HUES64 (cell line): ENCODE measurements around the gene SPACA7.

Experiments
- H3K27ac ChIP-seq: 2 replicates; pipeline ENCODE4 v1.7.0; 2013; ENCODE audit warnings: low read depth, low read length, inconsistent platforms
- H3K27me3 ChIP-seq: 2 replicates; pipeline ENCODE4 v1.6.1; 2013; ENCODE audit warnings: mild to moderate bottlenecking, low read length; ENCODE audit not compliant: insufficient read depth
- H3K36me3 ChIP-seq: 2 replicates; pipeline ENCODE4 v1.6.1; 2013; ENCODE audit warnings: mild to moderate bottlenecking, low read length; ENCODE audit not compliant: insufficient read depth
- H3K4me1 ChIP-seq: 2 replicates; pipeline ENCODE4 v1.6.1; 2013; ENCODE audit warnings: mild to moderate bottlenecking, low read length, moderate library complexity; ENCODE audit not compliant: insufficient read depth
- H3K4me3 ChIP-seq: 2 replicates; pipeline ENCODE4 v1.5.1; 2013; ENCODE audit warnings: mild to moderate bottlenecking, low read length, moderate library complexity
- H3K9ac ChIP-seq: 2 replicates; pipeline ENCODE4 v1.6.1; 2013; ENCODE audit warnings: mild to moderate bottlenecking, low read depth, low read length
- H3K9me3 ChIP-seq: 2 replicates; pipeline ENCODE4 v1.6.1; 2013; ENCODE audit warnings: low read depth, low read length; ENCODE audit not compliant: insufficient read depth
- WGBS: fragments of 150-250, 120-280 bp; methylation state at CpG from one replicate; pipeline ENCODE4 v1.1.7; 2013; ENCODE audit warnings: missing lambda C conversion rate; 5-methylcytosine and 5-hydroxymethylcytosine counted together

The SPACA7 gene

DNA sequence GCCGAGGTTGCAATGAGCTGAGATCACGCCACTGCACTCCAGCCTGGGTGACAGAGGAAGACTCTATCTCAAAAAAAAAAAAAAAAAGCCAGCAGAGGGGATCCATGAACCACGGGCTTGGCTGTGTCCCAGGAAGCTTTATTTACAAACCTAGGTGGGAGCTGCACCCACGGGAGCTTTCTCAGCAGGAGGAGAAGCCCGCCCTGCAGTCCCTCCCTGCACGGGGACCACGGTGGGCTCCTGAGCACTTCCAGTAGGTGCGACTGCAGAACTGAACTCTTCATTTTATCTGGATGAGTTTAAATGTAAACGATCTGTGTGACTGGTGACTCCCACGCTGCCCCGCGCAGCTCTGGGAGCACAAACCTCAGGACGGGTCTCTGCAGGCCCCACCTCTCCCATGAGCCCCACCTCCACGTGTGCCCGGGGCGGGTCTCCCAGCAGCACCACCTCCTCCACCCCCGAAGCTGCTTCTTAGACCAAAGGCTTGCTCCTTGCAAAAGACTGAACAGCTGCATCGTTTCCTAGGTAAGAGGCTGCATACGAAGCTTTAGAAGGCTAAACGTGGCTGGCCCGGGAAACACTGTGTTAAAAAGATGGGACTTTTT lies 66.4 kb downstream of the SPACA7 start:
- 73% methylated on average over 21 of the region's 21 CpGs for whole genome bisulfite sequencing
- peaks cover 20% of the 10 kb centered on the region for H3K27me3 ChIP-seq
- H3K36me3 ChIP-seq: no peaks in the 10 kb centered on the region
- H3K4me1 ChIP-seq: peaks cover 3% of the 10 kb centered on the region; the same call in 1 of the 2 replicates
- no peak overlapping the region for H3K9ac ChIP-seq
- no peak overlapping the region for H3K27ac ChIP-seq
- H3K9me3 ChIP-seq: peaks cover 13% of the 10 kb centered on the region
- no peak overlapping the region for H3K4me3 ChIP-seq

DNA sequence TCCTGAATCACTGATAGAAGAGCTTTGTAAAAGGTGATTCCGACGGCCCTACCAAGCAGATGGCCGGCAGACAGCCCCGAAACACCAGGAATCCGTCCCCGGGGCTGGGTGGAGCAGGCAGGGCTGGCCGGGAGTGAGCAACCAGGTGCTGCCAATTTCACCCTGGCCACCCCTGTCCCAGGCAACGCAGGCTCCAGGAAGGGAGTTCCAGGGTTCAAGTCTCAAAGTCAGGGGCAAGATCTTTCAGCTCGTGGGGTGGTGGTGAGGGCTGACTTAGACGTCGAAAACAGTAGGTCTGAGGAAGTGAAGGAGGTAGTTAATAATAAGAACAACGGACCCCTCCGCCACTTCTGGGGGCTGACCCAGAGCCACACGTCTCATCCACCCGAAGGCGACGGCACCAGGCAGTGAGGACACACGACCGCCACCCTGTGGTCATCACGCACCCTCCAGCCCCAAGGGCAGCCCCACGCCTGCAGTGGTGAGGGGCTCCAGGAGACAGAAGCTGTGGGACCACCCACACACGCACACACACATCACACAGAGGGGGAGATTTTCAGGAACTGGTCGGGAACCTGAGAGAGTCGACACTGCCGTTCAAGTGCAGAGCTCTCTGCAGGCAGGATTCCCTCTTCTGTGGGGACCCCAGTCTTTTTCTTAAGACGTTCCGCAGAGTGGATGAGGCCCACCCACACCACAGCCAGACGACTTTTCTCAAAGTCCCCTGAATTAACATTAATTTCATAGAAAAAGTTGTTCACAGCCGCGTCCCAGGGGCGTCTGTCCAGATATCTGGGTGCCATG lies 67.2 kb downstream of the SPACA7 start:
- Histone ChIP-seq H3K9me3 (peaks cover 6% of the 10 kb centered on the region), H3K9ac (no peak overlapping the region), H3K4me1 (peaks cover 3% of the 10 kb centered on the region; the same call in 1 of the 2 replicates), H3K4me3 (no peak overlapping the region), H3K27me3 (peaks cover 20% of the 10 kb centered on the region), H3K36me3 (no peaks in the 10 kb centered on the region), H3K27ac (no peak overlapping the region)
- WGBS: 46% methylated on average over 31 of the region's 31 CpGs

DNA sequence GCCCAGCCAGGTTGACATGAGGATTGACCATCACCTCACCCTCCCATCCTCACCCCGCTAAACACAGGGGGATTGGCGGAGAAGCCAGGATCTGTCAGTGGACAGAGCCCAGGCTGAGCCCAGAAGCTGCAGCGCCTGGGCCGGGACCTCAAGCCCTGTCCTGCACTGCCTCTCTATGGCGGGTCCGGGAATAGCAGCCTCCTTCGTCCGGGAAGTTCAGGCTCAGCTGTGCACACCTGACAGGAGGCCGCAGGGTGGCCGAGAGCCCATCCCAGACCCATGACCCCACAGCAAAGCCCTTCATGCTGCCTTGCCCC lies 67.8 kb downstream of the SPACA7 start:
- no peak overlapping the region for H3K4me3 ChIP-seq
- peaks cover under 1% of the 10 kb centered on the region; the same call in 1 of the 2 replicates for H3K9me3 ChIP-seq
- peaks cover 20% of the 10 kb centered on the region for H3K27me3 ChIP-seq

DNA sequence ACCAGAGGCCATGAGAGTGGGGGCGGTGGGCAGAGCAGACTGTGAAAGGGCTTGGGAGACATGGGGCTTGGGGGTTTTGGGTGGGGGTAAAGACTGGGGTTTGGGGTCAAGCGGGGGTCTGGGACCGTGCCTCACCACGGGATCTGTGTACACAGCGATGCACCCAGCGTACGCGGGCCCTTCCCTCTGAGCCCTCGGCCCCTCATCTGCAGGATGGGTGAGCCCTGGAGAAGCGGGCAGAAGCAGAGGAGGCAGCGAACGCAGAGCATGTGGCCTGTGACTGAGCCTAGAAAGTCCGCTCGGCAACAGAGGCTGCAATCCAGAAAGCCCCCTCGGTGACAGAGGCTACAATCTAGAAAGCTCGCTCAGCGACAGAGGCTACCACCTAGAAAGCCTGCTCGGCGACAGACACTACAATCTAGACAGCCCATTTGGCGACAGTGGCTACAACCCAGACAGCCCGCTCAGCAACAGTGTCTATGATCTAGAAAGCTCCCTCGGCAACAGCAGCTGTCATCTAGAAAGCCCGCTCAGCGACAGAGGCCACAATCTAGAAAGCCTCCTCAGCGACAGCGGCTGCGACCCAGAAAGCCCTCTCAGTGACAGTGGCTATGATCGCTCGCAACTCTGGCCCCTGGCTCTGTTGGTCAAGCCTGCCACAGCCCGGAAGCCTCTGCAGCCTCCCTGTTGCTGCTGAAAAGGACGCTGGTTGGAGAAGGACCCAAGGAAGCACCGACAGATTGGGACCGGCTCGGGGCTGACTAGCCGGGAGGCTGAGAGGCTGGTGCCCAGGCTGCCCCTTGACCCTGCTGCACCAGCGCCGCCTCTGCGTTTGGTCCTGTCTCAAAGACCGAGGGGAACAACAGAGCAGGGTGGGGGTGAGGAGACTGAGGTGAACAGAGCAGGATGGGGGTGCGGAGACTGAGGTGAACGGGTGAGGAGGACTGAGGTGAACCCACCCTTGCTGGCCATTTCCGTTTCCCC lies 68.6 kb downstream of the SPACA7 start:
- H3K4me1 ChIP-seq: peaks cover 3% of the 10 kb centered on the region; the same call in 1 of the 2 replicates
- 93% methylated on average over 42 of the region's 42 CpGs for WGBS
- H3K36me3 ChIP-seq: no peaks in the 10 kb centered on the region
- H3K27ac ChIP-seq: no peak overlapping the region
- no peaks in the 10 kb centered on the region for H3K9me3 ChIP-seq
- peaks cover 20% of the 10 kb centered on the region for H3K27me3 ChIP-seq
- H3K9ac ChIP-seq: no peak overlapping the region
- no peak overlapping the region for H3K4me3 ChIP-seq

More for the DNA sequence above, 67.8 kb downstream of the SPACA7 start:
- Histone ChIP-seq H3K4me1 (peaks cover 3% of the 10 kb centered on the region; the same call in 1 of the 2 replicates), H3K27ac (no peak overlapping the region), H3K36me3 (no peaks in the 10 kb centered on the region), H3K9ac (no peak overlapping the region)
- 10% methylated on average over 10 of the region's 10 CpGs for WGBS

DNA sequence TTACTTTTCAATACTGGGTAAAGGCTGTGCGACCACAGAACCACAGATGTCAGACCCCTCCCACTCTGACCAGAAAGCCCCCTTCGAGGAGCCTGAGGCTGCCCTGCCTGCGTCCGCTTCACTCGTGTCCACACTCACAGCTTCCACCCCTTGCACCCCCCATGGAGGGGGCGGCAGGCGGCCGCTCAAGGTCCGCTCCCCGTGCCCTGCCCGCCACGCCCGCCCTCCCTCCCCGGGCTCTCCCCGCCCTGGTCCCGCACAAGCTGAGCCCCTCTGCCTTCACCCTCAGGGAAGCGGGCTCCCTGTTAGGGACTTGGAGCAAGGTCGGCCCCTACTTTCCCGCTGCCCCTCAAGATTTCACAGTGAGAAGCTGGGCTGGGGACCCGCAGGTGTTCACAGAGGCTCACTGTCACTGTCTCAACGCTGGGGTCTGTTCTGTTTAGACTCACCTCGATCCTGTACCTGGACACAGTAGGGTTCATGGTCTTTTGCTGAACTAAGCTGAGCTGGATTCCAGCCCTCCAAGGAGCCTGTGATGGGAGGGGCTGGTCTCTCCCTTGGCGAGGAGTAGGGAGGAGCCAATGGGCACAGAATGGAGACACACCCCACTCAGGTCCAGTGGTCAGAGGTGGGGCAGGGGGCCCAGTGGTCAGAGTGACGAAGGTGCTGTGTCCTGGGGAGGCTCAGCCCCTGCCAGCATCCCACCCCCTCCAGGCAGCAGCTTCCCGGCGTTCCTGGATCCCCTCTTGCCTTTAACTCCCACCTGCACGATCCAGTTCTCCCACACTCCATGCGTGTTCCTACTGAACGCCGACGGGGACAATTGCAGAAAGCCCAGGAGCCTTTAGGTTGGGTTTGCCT lies 69.5 kb downstream of the SPACA7 start:
- Histone ChIP-seq H3K27me3 (peaks cover 20% of the 10 kb centered on the region), H3K9me3 (no peaks in the 10 kb centered on the region), H3K9ac (no peak overlapping the region), H3K4me3 (no peak overlapping the region), H3K36me3 (no peaks in the 10 kb centered on the region), H3K27ac (no peak overlapping the region), H3K4me1 (peaks cover 3% of the 10 kb centered on the region; the same call in 1 of the 2 replicates)
- 88% methylated on average over 31 of the region's 31 CpGs for WGBS

DNA sequence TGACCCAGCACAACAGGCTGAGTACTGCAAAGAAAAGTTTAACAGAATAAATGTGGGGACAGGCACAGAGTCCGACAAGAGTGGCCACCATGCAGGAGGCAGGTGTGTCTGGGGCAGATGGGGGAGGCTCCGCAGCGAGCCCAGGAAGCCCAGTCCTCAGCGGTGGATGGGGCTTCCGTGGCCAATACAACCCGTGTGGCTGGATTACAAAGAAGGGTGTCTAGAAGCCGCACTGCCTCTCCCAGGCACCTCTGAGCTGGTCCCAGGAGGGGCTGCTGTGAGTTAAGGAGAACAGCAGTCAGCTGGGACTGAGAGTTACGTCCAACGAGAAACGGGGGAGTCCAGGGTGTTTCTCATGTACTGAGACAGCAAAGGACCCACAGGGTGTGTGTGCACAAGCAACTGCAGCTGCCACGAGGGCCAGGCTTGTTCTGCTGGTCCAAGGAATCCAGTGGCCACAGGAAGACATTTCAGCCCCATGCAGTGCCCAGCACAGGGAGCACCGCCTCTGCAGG lies 70.2 kb downstream of the SPACA7 start:
- Histone ChIP-seq H3K27ac (no peak overlapping the region), H3K27me3 (peaks cover 20% of the 10 kb centered on the region), H3K9ac (no peak overlapping the region), H3K36me3 (no peaks in the 10 kb centered on the region), H3K4me3 (no peak overlapping the region), H3K4me1 (peaks cover 3% of the 10 kb centered on the region; the same call in 1 of the 2 replicates), H3K9me3 (no peaks in the 10 kb centered on the region)
- 86% methylated on average over 12 of the region's 12 CpGs for WGBS

DNA sequence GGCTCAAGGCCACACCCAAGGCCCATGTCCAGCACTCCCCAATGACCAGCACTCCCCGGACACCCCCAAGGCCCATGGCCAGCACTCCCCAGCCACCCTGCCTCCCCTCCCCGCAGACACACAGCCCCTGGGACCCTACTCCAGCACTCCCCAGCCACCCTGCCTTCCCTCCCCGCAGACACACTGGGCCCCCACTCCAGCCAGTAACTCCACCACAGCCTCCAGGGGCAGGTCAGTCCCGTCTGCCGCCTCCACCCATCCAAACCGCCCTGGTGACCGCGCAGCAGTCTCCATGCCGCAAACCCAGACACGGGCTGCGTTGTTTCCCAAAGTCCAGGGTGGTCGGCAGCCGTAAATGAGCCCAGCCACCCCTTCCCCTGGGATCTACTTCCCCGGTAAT lies 70.7 kb downstream of the SPACA7 start:
- no peaks in the 10 kb centered on the region for H3K9me3 ChIP-seq
- peaks cover 20% of the 10 kb centered on the region for H3K27me3 ChIP-seq
- H3K36me3 ChIP-seq: no peaks in the 10 kb centered on the region
- no peak overlapping the region for H3K27ac ChIP-seq
- 88% methylated on average over 14 of the region's 14 CpGs for WGBS
- H3K4me3 ChIP-seq: no peak overlapping the region
- no peak overlapping the region for H3K9ac ChIP-seq
- H3K4me1 ChIP-seq: peaks cover 3% of the 10 kb centered on the region; the same call in 1 of the 2 replicates

DNA sequence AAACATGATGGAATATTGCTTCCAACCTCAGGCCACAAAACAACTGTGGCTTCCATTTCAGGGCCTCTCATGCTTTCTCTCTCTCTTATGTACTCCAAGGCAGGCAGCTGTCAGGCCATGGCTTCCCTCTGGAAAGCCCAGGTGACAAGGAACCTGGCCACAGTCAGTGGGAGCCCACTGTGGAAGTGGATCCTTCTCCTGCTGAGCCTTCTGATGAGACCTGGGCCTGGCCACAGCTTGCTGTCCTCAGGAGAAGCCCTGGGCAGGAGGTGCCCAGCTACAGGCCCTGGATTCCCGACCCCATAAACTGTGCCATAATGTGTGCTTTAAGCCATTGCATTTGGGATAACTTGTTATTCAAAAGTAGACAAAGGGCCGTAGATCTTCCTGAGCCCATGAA lies 71.2 kb downstream of the SPACA7 start:
- 87% methylated on average over 2 of the region's 2 CpGs for WGBS
- Histone ChIP-seq H3K4me1 (peaks cover 3% of the 10 kb centered on the region; the same call in 1 of the 2 replicates), H3K27ac (no peak overlapping the region), H3K9me3 (no peaks in the 10 kb centered on the region), H3K36me3 (no peaks in the 10 kb centered on the region), H3K27me3 (peaks cover 20% of the 10 kb centered on the region), H3K9ac (no peak overlapping the region), H3K4me3 (no peak overlapping the region)

DNA sequence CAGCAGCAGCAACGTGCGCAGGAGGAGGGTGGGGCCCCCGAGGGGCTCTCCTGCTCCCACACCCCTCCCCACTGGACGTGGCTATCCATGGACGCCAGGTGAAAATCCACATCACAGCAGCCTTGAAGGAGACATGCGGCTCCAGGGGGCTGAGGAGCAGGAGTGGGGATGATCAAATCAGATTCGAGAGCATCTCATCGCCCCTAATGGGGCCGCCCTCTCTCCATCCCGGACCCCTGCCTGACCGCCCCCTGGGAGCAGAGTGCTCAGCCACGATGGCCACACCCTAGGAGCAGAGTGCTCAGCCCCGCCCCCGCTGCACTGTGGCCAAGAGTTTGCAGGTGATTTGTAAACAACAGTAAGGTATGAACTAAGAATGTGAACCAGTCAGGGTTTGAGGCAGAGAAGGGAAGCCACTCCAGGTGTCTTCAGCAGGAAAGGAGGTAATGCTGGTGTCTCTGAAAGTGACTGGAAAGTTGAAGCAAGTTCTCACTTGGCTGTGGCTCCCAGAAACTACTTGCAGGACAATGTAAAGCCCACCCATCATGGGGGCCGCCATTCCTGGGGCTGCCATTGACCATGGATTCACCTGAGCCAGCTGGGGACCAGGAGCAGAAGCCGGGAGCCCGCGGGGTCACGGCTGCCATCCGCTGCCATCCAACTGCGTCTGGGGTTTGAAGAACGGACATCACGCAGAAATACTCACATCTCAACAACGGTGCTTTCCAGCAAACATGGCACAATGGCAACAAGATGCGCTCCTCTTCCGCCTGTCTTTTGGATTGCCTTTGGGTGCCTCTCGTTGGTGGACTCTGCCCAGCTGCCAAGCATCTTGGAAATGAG lies 71.8 kb downstream of the SPACA7 start:
- H3K36me3 ChIP-seq: no peaks in the 10 kb centered on the region
- peaks cover 14% of the 10 kb centered on the region for H3K27me3 ChIP-seq
- no peak overlapping the region for H3K4me3 ChIP-seq
- H3K9ac ChIP-seq: no peak overlapping the region
- peaks cover 3% of the 10 kb centered on the region; the same call in 1 of the 2 replicates for H3K4me1 ChIP-seq
- no peaks in the 10 kb centered on the region for H3K9me3 ChIP-seq
- no peak overlapping the region for H3K27ac ChIP-seq
- WGBS: 87% methylated on average over 27 of the region's 27 CpGs
